IMR-90 (cell line): ENCODE results near the gene TSPY1. TPM values are rescaled to one million over a fixed set of nuclear protein-coding genes. Genes with fewer than 3 reads are reported as not detected.
"Not testable (repeated sequence)": the region's sequence is repeated elsewhere in the genome, so short reads cannot be mapped to it uniquely, and the experiment has no call there.

Experiments
- ATAC-seq: fragments of 200-7000 bp; cut with Tn5 transposase; 2 replicates; pipeline ENCODE4 v1.9.1; 2020; ENCODE audit warnings: low read depth, mild to moderate bottlenecking, moderate library complexity
- Bru-seq: library from RNA; stranded (reverse); fragments of 400-500 nt; gene quantifications from one replicate; lab custom pipeline; 2021; lab: Mats Ljungman, UMichigan
- BruChase-seq, 2 experiments: library from RNA; stranded (reverse); fragments of 400-500 nt; gene quantifications; one replicate each; lab custom pipeline; 2021; lab: Mats Ljungman, UMichigan
- BruUV-seq: library from RNA; stranded (reverse); fragments of 400-500 nt; replicated peaks from 2 replicates; lab custom pipeline; 2021; lab: Mats Ljungman, UMichigan
- CTCF ChIA-PET: fragments of 300-600 bp; formaldehyde crosslinking; extraction: SDS; loops from one replicate; lab custom pipeline; 2021; ENCODE audit warnings: antibody characterized with exemption; lab: Yijun Ruan, JAX
- POLR2A ChIA-PET: fragments of 300-600 bp; sonication (Branson Sonifier 250); formaldehyde crosslinking; loops from one replicate; lab custom pipeline; 2022; ENCODE audit warnings: antibody characterized with exemption; ENCODE audit not compliant: unreplicated experiment; lab: Charles Lee
- DNase-seq: peaks from one replicate; pipeline ENCODE4 v3.0.0; 2013
- H2AFZ ChIP-seq: replicated peaks from 2 replicates; pipeline ENCODE3; 2013; ENCODE audit warnings: low read length, mild to moderate bottlenecking; ENCODE audit not compliant: poor library complexity
- H2AK5ac ChIP-seq: 2 replicates; pipeline ENCODE4 v1.6.1; 2013; ENCODE audit warnings: low read depth, low read length, inconsistent platforms
- H2AK9ac ChIP-seq: replicated peaks from 2 replicates; pipeline ENCODE3; 2013; ENCODE audit warnings: mild to moderate bottlenecking, low read depth, low read length, moderate library complexity; ENCODE audit not compliant: poor library complexity
- H2BK120ac ChIP-seq: 2 replicates; pipeline ENCODE4 v1.6.1; 2013; ENCODE audit warnings: low read depth, low read length, inconsistent platforms
- H2BK15ac ChIP-seq: 3 replicates; pipeline ENCODE4 v1.6.1; 2013; ENCODE audit warnings: low read depth, low read length, inconsistent platforms
- H2BK20ac ChIP-seq: 2 replicates; pipeline ENCODE4 v1.6.1; 2013; ENCODE audit warnings: low read depth, mild to moderate bottlenecking, inconsistent platforms, low read length, moderate library complexity
- H2BK5ac ChIP-seq: 2 replicates; pipeline ENCODE4 v1.6.1; 2013; ENCODE audit warnings: mild to moderate bottlenecking, low read depth, low read length, inconsistent platforms; ENCODE audit not compliant: poor library complexity, severe bottlenecking
- H3K14ac ChIP-seq: replicated peaks from 2 replicates; pipeline ENCODE4 v1.6.1; 2013; ENCODE audit warnings: low read depth, low read length, inconsistent platforms
- H3K18ac ChIP-seq: 2 replicates; pipeline ENCODE4 v1.6.1; 2013; ENCODE audit warnings: low read depth, low read length, control low read depth
- H3K23ac ChIP-seq: 2 replicates; pipeline ENCODE4 v1.6.1; 2013; ENCODE audit warnings: low read depth, low read length, inconsistent platforms
- H3K27ac ChIP-seq: 2 replicates; pipeline ENCODE4 v1.5.1; 2013; ENCODE audit warnings: mild to moderate bottlenecking, control low read depth, low read length; ENCODE audit not compliant: insufficient read depth
- H3K27me3 ChIP-seq: 2 replicates; pipeline ENCODE4 v1.6.1; 2013; ENCODE audit warnings: low read length; ENCODE audit not compliant: control insufficient read depth, insufficient read depth
- H3K36me3 ChIP-seq: 2 replicates; pipeline ENCODE4 v1.6.1; 2013; ENCODE audit warnings: low read length, mixed read lengths; ENCODE audit not compliant: control insufficient read depth, insufficient read depth
- H3K4ac ChIP-seq: 2 replicates; pipeline ENCODE4 v1.6.1; 2013; ENCODE audit warnings: low read depth, low read length, inconsistent platforms
- H3K4me1 ChIP-seq: 2 replicates; pipeline ENCODE4 v1.6.1; 2013; ENCODE audit warnings: low read length, mixed read lengths; ENCODE audit not compliant: control insufficient read depth, insufficient read depth
- H3K4me2 ChIP-seq: 2 replicates; pipeline ENCODE4 v1.6.1; 2013; ENCODE audit warnings: low read depth, mild to moderate bottlenecking, control low read depth, low read length, moderate library complexity
- H3K4me3 ChIP-seq: 2 replicates; pipeline ENCODE4 v1.5.1; 2013; ENCODE audit warnings: low read depth, mild to moderate bottlenecking, control low read depth, low read length, moderate library complexity; ENCODE audit not compliant: insufficient read depth
- H3K56ac ChIP-seq: 2 replicates; pipeline ENCODE4 v1.6.1; 2013; ENCODE audit warnings: low read length, inconsistent platforms; ENCODE audit not compliant: insufficient read depth; ENCODE audit errors: extremely low read depth
- H3K79me1 ChIP-seq, 2 experiments: 2 replicates each; pipeline ENCODE4 v1.6.1; 2013; ENCODE audit warnings: low read length in 2 of 2, inconsistent platforms in 1 of 2, low read depth in 1 of 2
- H3K9ac ChIP-seq: 2 replicates; pipeline ENCODE4 v1.6.1; 2013; ENCODE audit warnings: low read depth, low read length, control low read depth
- H3K9me1 ChIP-seq: 2 replicates; pipeline ENCODE4 v1.6.1; 2013; ENCODE audit warnings: low read length, inconsistent platforms; ENCODE audit not compliant: insufficient read depth
- H3K9me3 ChIP-seq: 2 replicates; pipeline ENCODE4 v1.6.1; 2013; ENCODE audit warnings: low read length; ENCODE audit not compliant: control insufficient read depth, insufficient read depth
- H4K20me1 ChIP-seq: 2 replicates; pipeline ENCODE4 v1.6.1; 2013; ENCODE audit warnings: low read length, inconsistent platforms; ENCODE audit not compliant: insufficient read depth
- H4K5ac ChIP-seq: 2 replicates; pipeline ENCODE4 v1.6.1; 2013; ENCODE audit warnings: mild to moderate bottlenecking, low read depth, low read length, control low read depth
- H4K8ac ChIP-seq, 2 experiments: 2 replicates each; pipeline ENCODE4 v1.6.1; 2013; ENCODE audit warnings: low read depth in 2 of 2, low read length in 2 of 2, control low read depth in 1 of 2, inconsistent platforms in 1 of 2
- H4K91ac ChIP-seq: 2 replicates; pipeline ENCODE4 v1.6.1; 2013; ENCODE audit warnings: low read depth, low read length, inconsistent platforms; ENCODE audit not compliant: insufficient read depth
- WGBS, 2 experiments: methylation state at CpG; one replicate each; pipeline versions ENCODE4 v1.1.5 to v1.1.7; 2013; ENCODE audit warnings: missing lambda C conversion rate in 2 of 2; ENCODE audit not compliant: insufficient read length in 1 of 2; ENCODE audit errors: extremely low coverage in 2 of 2; 5-methylcytosine and 5-hydroxymethylcytosine counted together
- dilution Hi-C: fragments of 300-500 bp; cut with HindIII; formaldehyde crosslinking; loops from one replicate; pipeline ENCODE4 v1.14.3; 2018; ENCODE audit warnings: low sequenced_read_pairs; ENCODE audit not compliant: unreplicated experiment
- in situ Hi-C: fragments of 300-500 bp; cut with MboI; formaldehyde crosslinking; loops from 3 replicates; pipeline ENCODE4 v1.14.3; 2019; ENCODE audit warnings: low sequenced_read_pairs, inconsistent platforms, mixed read lengths
- intact Hi-C: fragments of 100-400 bp; cut with micrococcal nuclease; formaldehyde crosslinking; loops from 2 replicates; pipeline ENCODE4 v1.10.0; 2022
- long read RNA-seq: library from polyadenylated mRNA; unstranded; transcript quantifications from one replicate; pipeline ENCODE4 v2.0.0, GENCODE V29; 2021; ENCODE audit not compliant: unreplicated experiment
- polyA plus RNA-seq, 3 experiments: library from polyadenylated mRNA; depleted of rRNA; stranded (reverse); fragments of >200 nt; gene quantifications; 2 replicates each; pipeline ENCODE4 v1.2.3, GENCODE V29; 2012; ENCODE audit warnings: low replicate concordance in 1 of 3
- total RNA-seq: library from RNA; depleted of rRNA; stranded (reverse); fragments of >200 nt; gene quantifications from 2 replicates; pipeline ENCODE4 v1.2.3, GENCODE V29; 2012; rRNA removed

The TSPY1 gene
- total RNA-seq = not detected in 2 replicates
- not detected in 2 replicates for polyA plus RNA-seq (2012; rRNA removed)
- not detected in 2 replicates for polyA plus RNA-seq (2012; cell fraction: cytosol; rRNA removed)
- not detected in 2 replicates for polyA plus RNA-seq (2012; cell fraction: nucleus; rRNA removed; ENCODE audit: low replicate concordance)
- Bru-seq, nascent RNA = not detected
- not detected for BruChase-seq, experiment 1, labeled RNA remaining after a 6-hour chase
- not detected for BruChase-seq, experiment 2, labeled RNA remaining after a 2-hour chase
- long read RNA-seq = 0 reads

- H2BK120ac ChIP-seq, H3K9ac ChIP-seq, H3K4me1 ChIP-seq, BruUV-seq, H3K27me3 ChIP-seq, H2BK5ac ChIP-seq, H3K79me1 ChIP-seq, H4K91ac ChIP-seq, H3K36me3 ChIP-seq, H3K4ac ChIP-seq, H3K14ac ChIP-seq, intact Hi-C loops, H3K4me3 ChIP-seq, H4K20me1 ChIP-seq, H3K4me2 ChIP-seq, ATAC-seq, H2BK20ac ChIP-seq, in situ Hi-C loops, H4K5ac ChIP-seq, H3K23ac ChIP-seq, H4K8ac ChIP-seq, H2AFZ ChIP-seq, H3K56ac ChIP-seq, H2AK9ac ChIP-seq, CTCF ChIA-PET, H3K18ac ChIP-seq, DNase-seq, H2AK5ac ChIP-seq, dilution Hi-C loops, POLR2A ChIA-PET, H3K27ac ChIP-seq, H3K9me1 ChIP-seq, H2BK15ac ChIP-seq, H3K9me3 ChIP-seq: not testable (repeated sequence)
- WGBS, 2 experiments = no CpG with 5 or more reads among the region's 25 CpGs
Measured at GRCh38 chrY:9466655-9467054, at the start of gene TSPY1. Gene TSPY1 (plus strand): TSS chrY:9466955. CDS start chrY:9467001, 46 bp downstream.

DNA sequence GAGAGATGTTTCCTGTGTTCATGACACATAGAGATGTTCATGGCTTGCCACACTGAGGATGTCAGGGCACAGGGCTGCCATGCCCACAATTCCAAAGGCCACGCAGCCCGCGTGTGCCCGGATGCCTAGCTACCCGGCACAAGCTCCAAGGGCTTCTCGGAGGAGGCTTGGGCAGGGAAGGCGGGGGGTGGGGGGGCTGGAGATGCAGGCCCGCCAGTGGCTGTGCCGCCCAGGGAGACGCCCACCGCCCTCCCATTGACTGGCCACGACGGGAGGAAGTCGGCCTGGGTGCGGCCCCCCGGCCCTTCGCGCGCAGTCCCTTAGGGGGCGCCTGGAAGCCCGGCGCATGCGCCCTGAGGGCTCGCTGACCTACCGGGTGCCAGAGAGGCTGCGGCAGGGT, 20.2 kb downstream of the TSPY1 start, which contains the start of gene TSPY9:
Gene TSPY9, plus strand, starts transcription at position 301 of the 400 bp plus-strand sequence. Its CDS starts 46 bp downstream, at position 347.
- H3K9ac ChIP-seq, ATAC-seq, H3K36me3 ChIP-seq, H4K91ac ChIP-seq, H3K23ac ChIP-seq, intact Hi-C loops, H2BK20ac ChIP-seq, H3K9me3 ChIP-seq, H2BK15ac ChIP-seq, BruUV-seq, H3K27ac ChIP-seq, H2AFZ ChIP-seq, CTCF ChIA-PET, H3K4me2 ChIP-seq, H4K5ac ChIP-seq, in situ Hi-C loops, H3K56ac ChIP-seq, H3K9me1 ChIP-seq, H4K20me1 ChIP-seq, dilution Hi-C loops, H3K14ac ChIP-seq, H3K4ac ChIP-seq, H2AK5ac ChIP-seq, H3K27me3 ChIP-seq, DNase-seq, H2BK120ac ChIP-seq, H3K18ac ChIP-seq, H3K4me3 ChIP-seq, H3K4me1 ChIP-seq, H3K79me1 ChIP-seq, POLR2A ChIA-PET, H4K8ac ChIP-seq, H2AK9ac ChIP-seq, H2BK5ac ChIP-seq: not testable (repeated sequence)
- WGBS, 2 experiments = no CpG with 5 or more reads among the region's 26 CpGs
